Type B pancreatic cell (in vitro differentiated cells): ENCODE data around the gene PDGFA. TPM values are rescaled to one million over a fixed set of nuclear protein-coding genes. Genes with fewer than 3 reads are reported as not detected.

Experiments
- DNase-seq: peaks from one replicate; pipeline ENCODE4 v3.0.0; 2021; ENCODE audit warnings: mixed read lengths; ENCODE audit not compliant: unreplicated experiment; ENCODE audit errors: extremely low spot score
- H3K27ac Mint-ChIP-seq: 2 replicates; pipeline ENCODE4 v1.8.0; 2021; ENCODE audit warnings: mild to moderate bottlenecking, mixed read lengths
- H3K27me3 Mint-ChIP-seq: 2 replicates; pipeline ENCODE4 v1.8.0; 2021; ENCODE audit warnings: mixed read lengths
- H3K36me3 Mint-ChIP-seq: 2 replicates; pipeline ENCODE4 v1.8.0; 2021; ENCODE audit warnings: mixed read lengths
- H3K4me1 Mint-ChIP-seq: one replicate; pipeline ENCODE4 v1.8.0; 2021; ENCODE audit warnings: mixed read lengths; ENCODE audit not compliant: unreplicated experiment
- H3K4me3 Mint-ChIP-seq: 2 replicates; pipeline ENCODE4 v1.8.0; 2021; ENCODE audit warnings: mild to moderate bottlenecking, mixed read lengths
- H3K9me3 Mint-ChIP-seq: 2 replicates; pipeline ENCODE4 v1.8.0; 2021; ENCODE audit warnings: mixed read lengths
- total RNA-seq: library from RNA; stranded (reverse); gene quantifications from 2 replicates; pipeline ENCODE4 v1.2.1, GENCODE V29; 2021; ENCODE audit warnings: low replicate concordance
- TF ChIP-seq, protein P1 (sequence below): fragments of 200-600 bp; sonication (generic); conservative IDR thresholded peaks from 2 replicates; pipeline ENCODE4 v1.5.0; 2021; ENCODE audit warnings: antibody characterized with exemption, mild to moderate bottlenecking

Gene PDGFA
- total RNA-seq, 1 donor from 2014 or later: 28.1 TPM

DNA sequence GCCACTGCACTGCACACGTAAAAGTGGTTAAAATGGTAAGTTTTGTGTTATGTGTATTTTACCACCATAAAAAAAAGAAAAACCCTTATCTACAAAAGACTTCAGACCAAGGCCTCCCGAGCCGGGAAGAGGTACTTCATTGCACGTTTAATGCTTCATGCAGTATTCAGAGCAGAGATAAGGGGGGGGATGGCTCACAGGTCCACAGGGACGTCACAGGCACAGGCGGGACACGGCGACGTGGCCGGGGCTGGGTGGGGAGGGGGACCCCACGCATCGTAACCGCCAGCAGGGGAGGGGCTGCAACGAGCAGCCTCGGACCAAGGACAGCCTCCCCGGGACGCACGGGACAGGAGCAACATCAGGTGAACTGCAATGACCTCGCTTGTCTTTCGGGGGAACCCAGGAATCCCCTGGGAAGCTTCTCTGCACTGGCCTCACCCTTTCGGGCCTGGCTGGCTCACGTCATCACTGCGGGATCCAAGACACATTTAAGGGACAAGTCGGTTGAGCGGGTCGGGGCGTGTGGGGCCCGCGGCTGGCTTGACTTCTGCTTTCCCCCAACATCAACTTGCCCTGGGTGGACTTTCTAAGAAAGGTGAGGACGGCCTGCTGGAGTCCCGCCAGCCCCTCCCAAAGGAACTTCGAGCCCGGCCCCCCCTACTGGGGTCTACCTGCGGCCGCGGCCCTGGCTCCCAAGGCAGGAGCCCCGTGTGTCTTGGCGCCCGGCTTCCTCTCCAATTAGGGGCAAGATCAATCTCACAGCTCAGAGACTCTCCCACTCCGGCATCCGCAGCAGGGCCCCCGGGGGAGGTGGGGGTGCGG is 29.6 kb upstream of the PDGFA start:
- Mint-ChIP-seq H3K4me3 (no peak overlapping the region), H3K27me3 (no peaks in the 10 kb centered on the region), H3K27ac (no peak overlapping the region), H3K36me3 (no peaks in the 10 kb centered on the region), H3K9me3 (no peaks in the 10 kb centered on the region), H3K4me1 (no peaks in the 10 kb centered on the region)
- TF ChIP-seq, protein P1, sequence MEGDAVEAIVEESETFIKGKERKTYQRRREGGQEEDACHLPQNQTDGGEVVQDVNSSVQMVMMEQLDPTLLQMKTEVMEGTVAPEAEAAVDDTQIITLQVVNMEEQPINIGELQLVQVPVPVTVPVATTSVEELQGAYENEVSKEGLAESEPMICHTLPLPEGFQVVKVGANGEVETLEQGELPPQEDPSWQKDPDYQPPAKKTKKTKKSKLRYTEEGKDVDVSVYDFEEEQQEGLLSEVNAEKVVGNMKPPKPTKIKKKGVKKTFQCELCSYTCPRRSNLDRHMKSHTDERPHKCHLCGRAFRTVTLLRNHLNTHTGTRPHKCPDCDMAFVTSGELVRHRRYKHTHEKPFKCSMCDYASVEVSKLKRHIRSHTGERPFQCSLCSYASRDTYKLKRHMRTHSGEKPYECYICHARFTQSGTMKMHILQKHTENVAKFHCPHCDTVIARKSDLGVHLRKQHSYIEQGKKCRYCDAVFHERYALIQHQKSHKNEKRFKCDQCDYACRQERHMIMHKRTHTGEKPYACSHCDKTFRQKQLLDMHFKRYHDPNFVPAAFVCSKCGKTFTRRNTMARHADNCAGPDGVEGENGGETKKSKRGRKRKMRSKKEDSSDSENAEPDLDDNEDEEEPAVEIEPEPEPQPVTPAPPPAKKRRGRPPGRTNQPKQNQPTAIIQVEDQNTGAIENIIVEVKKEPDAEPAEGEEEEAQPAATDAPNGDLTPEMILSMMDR: no peak
- no peak for DNase-seq

DNA sequence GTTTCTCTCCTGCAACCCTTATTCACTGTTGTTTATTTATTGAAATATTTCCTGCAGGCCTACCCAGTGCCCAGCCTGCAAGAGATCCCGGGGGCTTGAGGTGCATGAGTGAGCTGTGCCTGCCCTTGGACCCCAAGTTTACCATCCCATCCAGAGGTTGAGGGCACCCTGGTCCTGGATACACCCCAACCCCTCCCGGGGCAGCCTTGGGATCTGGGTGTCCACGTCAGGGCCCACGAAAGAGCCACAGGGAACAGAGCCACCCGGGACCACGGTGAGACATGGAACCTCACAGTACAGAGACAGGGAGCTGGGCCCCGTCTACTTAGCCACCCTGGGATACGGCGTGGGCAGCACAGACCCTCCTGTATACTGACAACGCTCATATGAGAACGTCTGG is 28.8 kb upstream of the PDGFA start:
- H3K27me3 Mint-ChIP-seq: no peaks in the 10 kb centered on the region
- no peak overlapping the region for H3K4me3 Mint-ChIP-seq
- H3K4me1 Mint-ChIP-seq: no peaks in the 10 kb centered on the region
- H3K27ac Mint-ChIP-seq: no peak overlapping the region
- no peaks in the 10 kb centered on the region for H3K9me3 Mint-ChIP-seq
- DNase-seq: no peak
- TF ChIP-seq, protein P1: no peak
- no peaks in the 10 kb centered on the region for H3K36me3 Mint-ChIP-seq

DNA sequence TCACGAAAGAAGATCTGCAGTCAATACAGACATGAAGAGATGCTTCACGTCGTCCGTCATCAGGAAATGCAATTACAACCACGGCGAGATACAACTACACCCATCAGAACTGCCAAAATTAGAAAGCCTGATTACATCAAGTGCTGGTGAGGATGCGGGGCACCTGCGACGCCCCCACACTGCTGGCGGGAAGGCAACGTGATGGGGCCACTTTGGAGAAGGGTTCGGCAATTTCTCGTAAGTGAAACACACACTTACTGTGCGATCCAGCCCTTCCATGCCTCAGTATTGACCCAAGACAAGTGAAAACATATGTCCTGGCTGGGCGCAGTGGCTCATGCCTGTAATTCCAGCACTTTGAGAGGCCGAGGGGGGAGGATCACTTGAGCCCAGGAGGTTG is 25.8 kb upstream of the PDGFA start:
- H3K4me3 Mint-ChIP-seq: no peak overlapping the region
- no peaks in the 10 kb centered on the region for H3K36me3 Mint-ChIP-seq
- H3K27me3 Mint-ChIP-seq: no peaks in the 10 kb centered on the region
- TF ChIP-seq, protein P1: no peak
- no peak for DNase-seq
- no peak overlapping the region for H3K27ac Mint-ChIP-seq
- peaks cover 6% of the 10 kb centered on the region for H3K4me1 Mint-ChIP-seq
- no peaks in the 10 kb centered on the region for H3K9me3 Mint-ChIP-seq

DNA sequence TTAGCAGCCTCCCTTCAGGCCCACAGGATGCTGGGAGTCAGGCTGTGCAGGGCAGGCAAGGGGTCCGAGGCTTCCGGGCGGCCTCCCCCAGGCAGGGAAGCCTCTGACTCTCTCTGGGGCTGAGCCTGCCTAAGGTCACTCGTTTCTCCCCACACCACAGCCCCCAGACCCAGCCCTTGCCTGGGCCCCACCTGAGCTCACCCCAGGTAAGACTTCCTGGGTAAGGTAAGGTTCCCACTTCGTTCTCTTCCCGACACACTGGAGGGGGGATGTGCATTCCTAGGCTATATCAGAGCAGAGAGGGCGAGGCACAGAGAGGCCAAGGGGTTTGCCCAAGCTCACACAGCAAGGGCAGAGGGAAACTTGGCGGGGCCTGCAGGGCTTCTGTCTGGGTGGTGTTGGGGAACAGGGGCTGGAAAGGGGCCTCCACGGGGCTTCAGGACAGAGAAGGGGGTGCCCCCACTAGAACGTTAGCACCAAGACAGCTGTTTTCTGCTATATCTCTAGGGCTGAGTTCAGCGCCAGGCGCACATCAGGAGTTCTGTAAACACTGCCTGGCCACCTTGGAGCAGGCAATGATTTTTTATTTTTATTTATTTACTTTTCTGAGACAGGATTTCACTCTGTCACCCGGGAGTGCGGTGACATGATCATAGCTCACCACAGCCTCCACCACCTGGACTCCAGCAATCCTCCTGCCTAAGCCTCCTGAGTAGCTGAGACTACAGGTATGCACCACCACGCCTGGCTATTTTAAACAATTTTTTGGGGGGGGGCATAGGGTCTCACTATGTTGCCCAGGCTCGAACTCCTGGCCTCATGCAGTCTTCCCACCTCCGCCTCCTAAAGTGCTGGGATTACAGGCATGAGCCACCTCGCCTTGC is 24.9 kb upstream of the PDGFA start:
- TF ChIP-seq, protein P1: no peak
- Mint-ChIP-seq H3K27me3 (no peaks in the 10 kb centered on the region), H3K4me3 (no peak overlapping the region), H3K4me1 (peaks cover 6% of the 10 kb centered on the region), H3K27ac (no peak overlapping the region), H3K36me3 (no peaks in the 10 kb centered on the region), H3K9me3 (no peaks in the 10 kb centered on the region)
- no peak for DNase-seq

- Mint-ChIP-seq H3K4me1 (peaks cover 6% of the 10 kb centered on the region), H3K9me3 (no peaks in the 10 kb centered on the region), H3K27me3 (no peaks in the 10 kb centered on the region), H3K36me3 (no peaks in the 10 kb centered on the region), H3K27ac (no peak overlapping the region), H3K4me3 (no peak overlapping the region)
- no peak for DNase-seq
- TF ChIP-seq, protein P1: no peak
These were observed 24.1 kb upstream of the PDGFA start for GRCh38 chr7:543501-544337.
